Measurements from ENCODE around the gene SNX3. TPM values are rescaled to one million over a fixed set of nuclear protein-coding genes. Genes with fewer than 3 reads are reported as not detected.
"Not testable (repeated sequence)": the region's sequence is repeated elsewhere in the genome, so short reads cannot be mapped to it uniquely, and the experiment has no call there.

The SNX3 gene
- polyA plus RNA-seq (2013, experiment 1 of 2) = 271 TPM
- polyA plus RNA-seq (2013, experiment 2 of 2) = 308 TPM

DNA sequence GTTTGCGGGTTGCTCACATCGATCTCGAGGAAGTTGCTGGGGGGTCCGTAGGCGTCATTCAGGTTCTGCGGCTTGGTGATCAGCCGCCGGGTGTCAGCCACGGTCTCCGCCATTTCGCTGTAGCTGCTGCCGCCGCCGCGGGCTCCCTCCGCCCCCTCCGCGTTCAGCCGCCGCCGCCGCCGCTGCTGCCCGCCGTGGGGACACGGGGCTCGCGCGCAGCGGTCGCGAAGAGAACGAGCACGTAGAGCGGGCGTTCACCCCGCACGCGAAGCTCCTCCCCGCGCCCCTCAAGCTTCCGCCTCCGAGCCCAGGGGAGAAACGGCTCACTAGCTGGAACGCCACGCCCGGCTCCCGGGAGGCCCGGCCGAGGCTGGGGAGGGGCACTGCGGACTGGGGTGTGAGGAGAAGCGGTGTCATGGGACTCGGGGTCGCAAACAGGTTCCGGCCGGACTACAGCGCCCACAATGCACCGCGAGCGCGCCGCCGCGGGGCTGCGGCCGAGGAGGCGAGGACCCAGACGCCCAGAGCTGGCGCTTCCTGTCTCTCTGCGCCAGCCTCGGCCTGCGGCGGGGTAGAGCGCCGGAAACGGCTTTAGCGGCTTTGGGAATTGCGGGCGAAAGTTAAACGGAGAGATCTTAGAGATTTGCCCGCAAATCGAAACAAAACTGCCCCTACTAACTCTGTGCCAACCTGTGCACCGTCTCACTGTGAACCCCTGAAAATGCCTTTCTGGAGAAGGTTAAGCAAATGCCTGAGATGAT, at the start of gene SNX3:
Gene SNX3 (minus strand): TSS at position 232 of the 761 bp plus-strand sequence. CDS start 119 bp downstream, at position 113.
- WGBS, 2 experiments (ENCODE audit: insufficient coverage in 2 of 2) = 0% methylated on average over 48 to 70 of the region's 83 CpGs
- Histone ChIP-seq H3K36me3 (ENCODE audit: control insufficient read depth, insufficient read depth, low read length) (peaks cover 29% of the 10 kb centered on the region), H3K9me3 (ENCODE audit: control insufficient read depth, low read length) (no peaks in the 10 kb centered on the region)

DNA sequence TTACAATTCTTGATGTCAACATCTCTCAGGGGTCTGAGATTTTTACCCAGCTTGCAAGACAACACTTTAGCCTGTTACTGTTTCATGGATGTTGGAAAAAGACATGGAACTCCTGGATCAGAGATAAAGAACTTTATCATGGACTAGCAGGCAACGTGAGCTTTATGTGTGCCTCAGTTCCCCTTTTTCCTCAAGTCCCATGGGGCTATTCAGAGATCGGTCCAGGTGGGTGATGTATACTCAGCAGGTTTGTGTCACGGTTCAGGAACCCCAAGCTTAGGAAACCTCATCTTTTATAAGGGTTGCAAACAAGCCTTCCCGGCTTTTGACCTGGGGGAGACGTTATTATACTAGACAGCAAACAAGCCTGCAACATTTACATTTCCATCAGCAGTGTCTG, 49.0 kb upstream of the SNX3 start:
- H3K27ac ChIP-seq (ENCODE audit: low read depth, low read length, severe bottlenecking) = no peak overlapping the region
- no peak overlapping the region for H3K4me3 ChIP-seq (ENCODE audit: extremely low read depth, insufficient read depth, low read length, poor library complexity, severe bottlenecking)
- H3K36me3 ChIP-seq (ENCODE audit: control insufficient read depth, insufficient read depth, low read length) = no peaks in the 10 kb centered on the region
- H3K4me1 ChIP-seq (ENCODE audit: control insufficient read depth, insufficient read depth, low read length, poor library complexity, severe bottlenecking) = no peaks in the 10 kb centered on the region
- no peaks in the 10 kb centered on the region for H3K9me3 ChIP-seq (ENCODE audit: control insufficient read depth, low read length)
- 83 to 98% methylated on average over 1 to 5 of the region's 5 CpGs for WGBS, 2 experiments (ENCODE audit: insufficient coverage in 2 of 2)

More for the DNA sequence above, at the start of gene SNX3:
- peak within 1 kb of the TSS; percentile 100 for H3K4me3 ChIP-seq (ENCODE audit: extremely low read depth, insufficient read depth, low read length, poor library complexity, severe bottlenecking)
- H3K27ac ChIP-seq (ENCODE audit: low read depth, low read length, severe bottlenecking) = peak within 1 kb of the TSS; percentile 94
- H3K4me1 ChIP-seq (ENCODE audit: control insufficient read depth, insufficient read depth, low read length, poor library complexity, severe bottlenecking) = no peaks in the 10 kb centered on the region

DNA sequence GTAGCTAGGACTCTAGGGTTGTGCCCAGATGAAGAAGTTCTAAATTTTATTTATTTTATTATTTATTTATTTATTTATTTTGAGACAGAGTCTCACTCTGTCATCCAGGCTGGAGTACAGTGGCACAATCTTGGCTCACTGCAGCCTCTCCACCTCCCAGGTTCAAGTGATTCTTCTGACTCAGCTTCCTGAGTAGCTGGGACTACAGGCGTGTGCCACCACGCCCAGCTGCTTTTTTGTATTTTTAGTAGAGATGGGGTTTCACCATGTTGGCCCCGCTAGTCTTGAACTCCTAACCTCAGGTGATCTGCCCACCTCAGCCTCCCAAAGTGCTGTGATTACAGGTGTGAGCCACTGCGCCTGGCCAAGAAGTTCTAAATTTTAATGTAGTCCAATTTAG, 47.8 kb upstream of the SNX3 start:
- H3K4me3 ChIP-seq (ENCODE audit: extremely low read depth, insufficient read depth, low read length, poor library complexity, severe bottlenecking); H3K36me3 ChIP-seq (ENCODE audit: control insufficient read depth, insufficient read depth, low read length); H3K9me3 ChIP-seq (ENCODE audit: control insufficient read depth, low read length); H3K4me1 ChIP-seq (ENCODE audit: control insufficient read depth, insufficient read depth, low read length, poor library complexity, severe bottlenecking); H3K27ac ChIP-seq (ENCODE audit: low read depth, low read length, severe bottlenecking): not testable (repeated sequence)
- WGBS, 2 experiments (ENCODE audit: insufficient coverage in 2 of 2) = 93% methylated on average over 2 of the region's 4 CpGs; no CpG with 5 or more reads in 1 of the 2 experiments

DNA sequence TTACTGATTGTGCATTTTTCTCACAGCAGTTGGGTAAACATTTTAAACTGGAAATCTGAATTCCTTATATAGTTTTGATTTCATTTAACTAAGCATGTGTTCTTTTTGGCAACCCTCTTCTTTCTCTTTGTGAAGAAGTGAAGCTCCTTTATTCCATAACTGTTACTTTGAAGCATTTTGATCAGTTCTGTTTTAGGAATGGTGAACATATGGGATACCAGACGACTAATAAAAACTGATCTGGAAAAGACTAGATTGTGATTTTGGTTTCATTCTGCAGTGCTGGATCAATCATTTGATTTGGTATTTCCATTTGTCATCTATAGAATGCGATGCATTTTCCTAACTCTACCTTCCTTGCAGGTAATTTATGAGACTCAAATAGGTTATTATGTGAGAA, 43.8 kb upstream of the SNX3 start:
- 88% methylated on average over 1 of the region's 2 CpGs; no CpG with 5 or more reads in 1 of the 2 experiments for WGBS, 2 experiments (ENCODE audit: insufficient coverage in 2 of 2)
- H3K4me1 ChIP-seq (ENCODE audit: control insufficient read depth, insufficient read depth, low read length, poor library complexity, severe bottlenecking) = no peaks in the 10 kb centered on the region
- H3K27ac ChIP-seq (ENCODE audit: low read depth, low read length, severe bottlenecking) = no peak overlapping the region
- H3K4me3 ChIP-seq (ENCODE audit: extremely low read depth, insufficient read depth, low read length, poor library complexity, severe bottlenecking) = no peak overlapping the region
- H3K36me3 ChIP-seq (ENCODE audit: control insufficient read depth, insufficient read depth, low read length) = no peaks in the 10 kb centered on the region
- no peaks in the 10 kb centered on the region for H3K9me3 ChIP-seq (ENCODE audit: control insufficient read depth, low read length)

DNA sequence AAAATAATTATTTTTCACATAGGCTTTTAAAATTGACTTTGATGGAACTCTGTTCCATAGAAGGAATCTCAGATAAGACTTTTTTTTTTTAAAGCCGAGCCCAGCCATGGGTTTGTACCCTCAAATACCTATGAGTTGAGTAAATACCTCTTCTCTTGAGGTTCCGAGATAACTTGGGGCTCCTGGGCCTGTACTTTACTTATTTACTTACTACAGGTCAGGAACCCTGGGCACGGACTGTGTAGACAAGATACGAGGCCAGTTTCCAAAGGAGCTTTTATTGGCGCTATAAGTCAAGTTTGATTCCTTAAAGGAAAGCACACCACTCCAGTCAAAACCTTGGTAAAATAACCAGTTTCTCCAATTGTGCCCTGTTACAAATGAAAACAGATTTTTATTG, 41.5 kb upstream of the SNX3 start:
- WGBS, 2 experiments (ENCODE audit: insufficient coverage in 2 of 2) = 92 to 96% methylated on average over 4 to 5 of the region's 5 CpGs
- H3K4me3 ChIP-seq (ENCODE audit: extremely low read depth, insufficient read depth, low read length, poor library complexity, severe bottlenecking) = no peak overlapping the region
- H3K27ac ChIP-seq (ENCODE audit: low read depth, low read length, severe bottlenecking) = no peak overlapping the region

GRCh38 chr6:108295676-108296075, 34.8 kb upstream of the SNX3 start:
- Histone ChIP-seq H3K27ac (ENCODE audit: low read depth, low read length, severe bottlenecking) (peak overlapping the region; percentile 95), H3K4me3 (ENCODE audit: extremely low read depth, insufficient read depth, low read length, poor library complexity, severe bottlenecking) (peak overlapping the region; percentile 71), H3K36me3 (ENCODE audit: control insufficient read depth, insufficient read depth, low read length) (no peaks in the 10 kb centered on the region), H3K4me1 (ENCODE audit: control insufficient read depth, insufficient read depth, low read length, poor library complexity, severe bottlenecking) (no peaks in the 10 kb centered on the region), H3K9me3 (ENCODE audit: control insufficient read depth, low read length) (no peaks in the 10 kb centered on the region)
- 82 to 83% methylated on average over 2 of the region's 7 CpGs for WGBS, 2 experiments (ENCODE audit: insufficient coverage in 2 of 2)

More for the DNA sequence above, 41.5 kb upstream of the SNX3 start:
- no peaks in the 10 kb centered on the region for H3K4me1 ChIP-seq (ENCODE audit: control insufficient read depth, insufficient read depth, low read length, poor library complexity, severe bottlenecking)
- H3K36me3 ChIP-seq (ENCODE audit: control insufficient read depth, insufficient read depth, low read length) = no peaks in the 10 kb centered on the region
- no peaks in the 10 kb centered on the region for H3K9me3 ChIP-seq (ENCODE audit: control insufficient read depth, low read length)

DNA sequence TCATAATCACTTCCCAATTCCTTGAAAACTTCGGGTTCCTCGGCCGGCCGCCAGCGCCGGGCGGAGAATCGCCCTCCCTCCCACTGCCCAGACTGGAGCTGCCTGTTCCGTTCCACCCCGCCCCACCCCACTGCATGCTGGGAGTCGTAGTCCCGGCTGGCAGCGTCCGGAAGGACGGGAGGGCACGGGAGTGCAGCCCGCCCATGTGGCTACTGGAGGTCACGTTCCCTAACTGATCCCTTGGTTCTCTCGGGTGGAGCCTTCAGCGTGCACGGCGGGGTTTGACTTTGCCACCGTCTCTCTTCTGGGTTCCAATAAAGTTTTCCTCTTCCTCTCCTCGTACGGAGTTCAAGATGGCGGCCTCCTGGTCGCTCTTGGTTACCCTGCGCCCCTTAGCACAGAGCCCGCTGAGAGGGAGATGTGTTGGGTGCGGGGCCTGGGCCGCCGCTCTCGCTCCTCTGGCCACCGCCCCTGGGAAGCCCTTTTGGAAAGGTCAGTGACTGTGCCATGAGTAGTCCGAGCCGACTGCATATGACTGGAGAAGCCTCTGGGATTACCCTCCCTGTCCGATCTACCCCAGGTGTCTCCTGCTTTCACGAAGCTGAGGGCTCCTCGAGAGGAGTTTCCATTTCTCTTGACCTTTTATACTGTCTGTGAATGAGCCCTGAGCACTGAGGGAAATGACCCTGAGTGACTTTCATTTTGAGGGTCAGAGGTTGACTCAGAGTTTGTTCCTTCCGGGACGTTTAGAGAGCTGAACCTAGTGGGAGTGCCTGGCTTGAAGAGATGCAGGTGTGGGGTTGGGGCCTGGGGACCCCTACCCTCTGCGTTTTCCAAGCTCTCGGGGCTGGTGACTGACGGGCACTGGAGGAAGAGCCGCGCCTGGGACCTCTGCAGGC, 34.1 kb upstream of the SNX3 start, which contains the start of gene AFG1L:
Gene AFG1L (plus strand): TSS at position 328 of the 899 bp plus-strand sequence. CDS start 26 bp downstream, at position 354.
- 1% methylated on average over 30 to 33 of the region's 46 CpGs for WGBS, 2 experiments (ENCODE audit: insufficient coverage in 2 of 2)
- H3K36me3 ChIP-seq (ENCODE audit: control insufficient read depth, insufficient read depth, low read length) = no peaks in the 10 kb centered on the region
- peak within 1 kb of the TSS; percentile 71 for H3K4me3 ChIP-seq (ENCODE audit: extremely low read depth, insufficient read depth, low read length, poor library complexity, severe bottlenecking)
- H3K9me3 ChIP-seq (ENCODE audit: control insufficient read depth, low read length) = no peaks in the 10 kb centered on the region
- H3K27ac ChIP-seq (ENCODE audit: low read depth, low read length, severe bottlenecking) = peak within 1 kb of the TSS; percentile 95
- H3K4me1 ChIP-seq (ENCODE audit: control insufficient read depth, insufficient read depth, low read length, poor library complexity, severe bottlenecking) = no peaks in the 10 kb centered on the region

- Histone ChIP-seq H3K36me3 (ENCODE audit: control insufficient read depth, insufficient read depth, low read length) (no peaks in the 10 kb centered on the region), H3K9me3 (ENCODE audit: control insufficient read depth, low read length) (no peaks in the 10 kb centered on the region), H3K4me1 (ENCODE audit: control insufficient read depth, insufficient read depth, low read length, poor library complexity, severe bottlenecking) (no peaks in the 10 kb centered on the region), H3K27ac (ENCODE audit: low read depth, low read length, severe bottlenecking) (peak overlapping the region; percentile 95), H3K4me3 (ENCODE audit: extremely low read depth, insufficient read depth, low read length, poor library complexity, severe bottlenecking) (peak overlapping the region; percentile 71)
- 33 to 51% methylated on average over 11 to 13 of the region's 16 CpGs for WGBS, 2 experiments (ENCODE audit: insufficient coverage in 2 of 2)
Observed at GRCh38 chr6:108294297-108294726, 33.5 kb upstream of the SNX3 start.

DNA sequence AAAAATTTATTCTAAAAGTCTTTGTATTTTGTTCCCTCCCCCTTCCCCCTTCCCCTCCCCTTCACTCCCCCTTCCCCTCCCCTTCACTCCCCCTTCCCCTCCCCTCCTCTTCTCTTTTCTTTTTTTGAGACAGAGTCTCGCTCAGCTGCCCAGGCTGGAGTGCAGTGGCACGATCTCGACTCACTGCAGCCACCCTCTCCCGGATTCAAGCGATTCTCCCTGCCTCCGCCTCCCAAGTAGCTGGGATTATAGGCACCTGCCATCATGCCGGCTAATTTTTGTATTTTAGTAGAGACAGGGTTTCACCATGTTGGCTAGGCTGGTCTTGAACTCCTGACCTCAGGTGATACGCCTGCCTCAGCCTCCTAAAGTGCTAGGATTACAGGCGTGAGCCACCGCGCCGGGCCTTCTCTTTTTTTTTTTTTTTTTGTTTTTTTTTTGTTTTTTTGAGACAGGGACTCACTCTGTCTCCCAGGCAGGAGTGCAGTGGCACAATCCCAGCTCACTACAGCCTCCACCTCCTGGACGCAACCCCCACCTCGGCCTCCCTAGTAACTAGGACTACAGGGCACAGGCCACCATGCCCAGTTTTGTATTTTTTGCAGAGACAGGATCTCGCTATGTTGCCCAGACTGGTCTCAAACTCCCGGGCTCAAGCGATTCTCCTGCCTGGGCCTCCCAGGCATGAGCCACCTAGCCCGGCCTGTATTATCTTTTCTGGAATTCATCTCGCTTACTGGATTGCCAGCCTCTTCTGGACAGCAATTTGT, 32.9 kb upstream of the SNX3 start:
- Histone ChIP-seq H3K4me3 (ENCODE audit: extremely low read depth, insufficient read depth, low read length, poor library complexity, severe bottlenecking) (peak overlapping the region; percentile 71), H3K27ac (ENCODE audit: low read depth, low read length, severe bottlenecking) (no peak overlapping the region)
- WGBS, 2 experiments (ENCODE audit: insufficient coverage in 2 of 2) = 83 to 95% methylated on average over 11 to 12 of the region's 19 CpGs

GRCh38 chr6:108292561-108292960, 31.7 kb upstream of the SNX3 start:
- not testable (repeated sequence) for H3K9me3 ChIP-seq (ENCODE audit: control insufficient read depth, low read length); H3K4me1 ChIP-seq (ENCODE audit: control insufficient read depth, insufficient read depth, low read length, poor library complexity, severe bottlenecking); H3K27ac ChIP-seq (ENCODE audit: low read depth, low read length, severe bottlenecking); H3K4me3 ChIP-seq (ENCODE audit: extremely low read depth, insufficient read depth, low read length, poor library complexity, severe bottlenecking); H3K36me3 ChIP-seq (ENCODE audit: control insufficient read depth, insufficient read depth, low read length)
- no CpG with 5 or more reads among the region's 3 CpGs for WGBS, 2 experiments (ENCODE audit: insufficient coverage in 2 of 2)

More for the DNA sequence above, 32.9 kb upstream of the SNX3 start:
- Histone ChIP-seq H3K9me3 (ENCODE audit: control insufficient read depth, low read length) (no peaks in the 10 kb centered on the region), H3K4me1 (ENCODE audit: control insufficient read depth, insufficient read depth, low read length, poor library complexity, severe bottlenecking) (no peaks in the 10 kb centered on the region), H3K36me3 (ENCODE audit: control insufficient read depth, insufficient read depth, low read length) (no peaks in the 10 kb centered on the region)

Data from mesodermal cell (in vitro differentiated cells).